Measurements from ENCODE around the gene AKAP13.

AKAP13 gene

GRCh38 chr15:85752124-85752475 lies 371.7 kb downstream of the AKAP13 start:
- H3K4me3 ChIP-seq (ENCODE audit: control insufficient read depth, low read depth, low read length) = no peak overlapping the region
- TF ChIP-seq, protein P1, sequence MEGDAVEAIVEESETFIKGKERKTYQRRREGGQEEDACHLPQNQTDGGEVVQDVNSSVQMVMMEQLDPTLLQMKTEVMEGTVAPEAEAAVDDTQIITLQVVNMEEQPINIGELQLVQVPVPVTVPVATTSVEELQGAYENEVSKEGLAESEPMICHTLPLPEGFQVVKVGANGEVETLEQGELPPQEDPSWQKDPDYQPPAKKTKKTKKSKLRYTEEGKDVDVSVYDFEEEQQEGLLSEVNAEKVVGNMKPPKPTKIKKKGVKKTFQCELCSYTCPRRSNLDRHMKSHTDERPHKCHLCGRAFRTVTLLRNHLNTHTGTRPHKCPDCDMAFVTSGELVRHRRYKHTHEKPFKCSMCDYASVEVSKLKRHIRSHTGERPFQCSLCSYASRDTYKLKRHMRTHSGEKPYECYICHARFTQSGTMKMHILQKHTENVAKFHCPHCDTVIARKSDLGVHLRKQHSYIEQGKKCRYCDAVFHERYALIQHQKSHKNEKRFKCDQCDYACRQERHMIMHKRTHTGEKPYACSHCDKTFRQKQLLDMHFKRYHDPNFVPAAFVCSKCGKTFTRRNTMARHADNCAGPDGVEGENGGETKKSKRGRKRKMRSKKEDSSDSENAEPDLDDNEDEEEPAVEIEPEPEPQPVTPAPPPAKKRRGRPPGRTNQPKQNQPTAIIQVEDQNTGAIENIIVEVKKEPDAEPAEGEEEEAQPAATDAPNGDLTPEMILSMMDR (IDR thresholded peaks at IDR 0.05; ENCODE audit: control insufficient read depth, insufficient read depth, low read depth, low read length, missing control alignments) = no peak

GRCh38 chr15:85752491-85752961 lies 372.1 kb downstream of the AKAP13 start:
- DNase-seq (ENCODE audit: low read depth) = no peak
- TF ChIP-seq, protein P1 (IDR thresholded peaks at IDR 0.05; ENCODE audit: control insufficient read depth, insufficient read depth, low read depth, low read length, missing control alignments) = no peak
- H3K4me3 ChIP-seq (ENCODE audit: control insufficient read depth, low read depth, low read length) = no peak overlapping the region

More at GRCh38 chr15:85752124-85752475, 371.7 kb downstream of the AKAP13 start:
- DNase-seq (ENCODE audit: low read depth) = no peak

- H3K4me3 ChIP-seq (ENCODE audit: control insufficient read depth, low read depth, low read length) = no peak overlapping the region
- TF ChIP-seq, protein P1 (IDR thresholded peaks at IDR 0.05; ENCODE audit: control insufficient read depth, insufficient read depth, low read depth, low read length, missing control alignments) = no peak
- no peak for DNase-seq (ENCODE audit: low read depth)
These were observed 372.9 kb downstream of the AKAP13 start for GRCh38 chr15:85753261-85753660.

DNA sequence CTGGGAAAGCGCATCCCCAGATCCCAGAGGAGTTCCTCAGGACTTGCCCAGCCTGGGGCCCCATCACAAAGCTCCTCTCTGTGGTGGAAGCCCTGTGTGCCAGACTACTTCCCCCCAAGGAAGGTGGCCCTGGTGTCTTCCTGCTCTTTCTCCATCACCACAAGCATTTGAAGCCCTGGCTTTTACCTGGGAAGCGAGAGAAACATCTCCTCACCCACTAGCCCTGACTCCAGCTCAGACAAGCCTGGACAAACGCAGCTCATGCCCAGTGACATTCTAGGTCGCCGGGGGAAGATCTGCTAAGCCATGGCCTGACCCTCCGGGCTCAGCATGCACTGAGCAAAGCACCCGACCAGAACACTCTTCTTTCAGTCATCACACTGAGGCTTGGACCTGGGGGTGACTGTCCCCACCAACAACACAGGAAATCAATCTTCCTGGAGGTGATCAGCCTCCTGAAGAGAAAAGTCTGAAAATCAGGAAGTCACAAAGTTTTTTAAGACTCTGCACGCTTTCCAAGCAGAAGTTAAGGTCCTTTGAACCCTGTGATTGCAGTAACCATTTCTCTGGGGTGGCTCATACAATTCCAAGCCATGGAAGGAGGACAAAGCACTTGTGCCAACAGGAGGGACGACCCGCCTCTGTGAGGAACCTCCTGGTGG lies 373.5 kb downstream of the AKAP13 start:
- H3K4me3 ChIP-seq (ENCODE audit: control insufficient read depth, low read depth, low read length) = no peak overlapping the region
- no peak for DNase-seq (ENCODE audit: low read depth)
- TF ChIP-seq, protein P1 (IDR thresholded peaks at IDR 0.05; ENCODE audit: control insufficient read depth, insufficient read depth, low read depth, low read length, missing control alignments) = no peak

GRCh38 chr15:85754989-85755388 lies 374.6 kb downstream of the AKAP13 start:
- no peak overlapping the region for H3K4me3 ChIP-seq (ENCODE audit: control insufficient read depth, low read depth, low read length)
- DNase-seq (ENCODE audit: low read depth) = no peak
- TF ChIP-seq, protein P1 (IDR thresholded peaks at IDR 0.05; ENCODE audit: control insufficient read depth, insufficient read depth, low read depth, low read length, missing control alignments) = no peak

- no peak for DNase-seq (ENCODE audit: low read depth)
- TF ChIP-seq, protein P1 (IDR thresholded peaks at IDR 0.05; ENCODE audit: control insufficient read depth, insufficient read depth, low read depth, low read length, missing control alignments) = no peak
- no peak overlapping the region for H3K4me3 ChIP-seq (ENCODE audit: control insufficient read depth, low read depth, low read length)
These were observed 375.1 kb downstream of the AKAP13 start for GRCh38 chr15:85755471-85755870.
